Measurements from ENCODE around the gene FANK1.

FANK1 gene

GRCh38 chr10:126045861-126046260 lies 149.5 kb downstream of the FANK1 start:
- TF ChIP-seq MAX (IDR thresholded peaks at IDR 0.05) (no peak), EGR1 (IDR thresholded peaks at IDR 0.05) (no peak), EP300 (IDR thresholded peaks at IDR 0.05; ENCODE audit: borderline replicate concordance) (no peak), RAD21 (IDR thresholded peaks at IDR 0.05; ENCODE audit: low read depth) (no peak), TAF1 (IDR thresholded peaks at IDR 0.05; ENCODE audit: low read depth) (no peak)

- TF ChIP-seq CEBPB (IDR thresholded peaks at IDR 0.05) (no peak), TAF1 (IDR thresholded peaks at IDR 0.05; ENCODE audit: low read depth) (no peak), EGR1 (IDR thresholded peaks at IDR 0.05) (no peak), EP300 (IDR thresholded peaks at IDR 0.05; ENCODE audit: borderline replicate concordance) (no peak), RAD21 (IDR thresholded peaks at IDR 0.05; ENCODE audit: low read depth) (no peak)
Measured at GRCh38 chr10:126046831-126047230, 150.5 kb downstream of the FANK1 start.

GRCh38 chr10:126049759-126050700 lies 153.7 kb downstream of the FANK1 start:
- TF ChIP-seq EP300 (IDR thresholded peaks at IDR 0.05; ENCODE audit: borderline replicate concordance) (no peak), FOXM1 (IDR thresholded peaks at IDR 0.05; ENCODE audit: borderline replicate concordance, low read depth) (no peak), YY1 (IDR thresholded peaks at IDR 0.05; ENCODE audit: low read depth) (no peak), ZBTB7A (IDR thresholded peaks at IDR 0.05; ENCODE audit: low read depth) (no peak), TCF12 (IDR thresholded peaks at IDR 0.05; ENCODE audit: low read depth) (no peak), MAX (IDR thresholded peaks at IDR 0.05) (no peak), USF1 (IDR thresholded peaks at IDR 0.05) (no peak), NFIC (IDR thresholded peaks at IDR 0.05) (no peak), CEBPB (IDR thresholded peaks at IDR 0.05) (no peak), TEAD4 (IDR thresholded peaks at IDR 0.05) (no peak), EGR1 (IDR thresholded peaks at IDR 0.05) (no peak)

- TF ChIP-seq ZBTB7A (IDR thresholded peaks at IDR 0.05; ENCODE audit: low read depth), result no peak
- no peak for TF ChIP-seq YY1 (IDR thresholded peaks at IDR 0.05; ENCODE audit: low read depth)
- TF ChIP-seq MAX (IDR thresholded peaks at IDR 0.05), result no peak
- TF ChIP-seq REST (IDR thresholded peaks at IDR 0.05; ENCODE audit: low read depth), result no peak
- TF ChIP-seq CREB1 (IDR thresholded peaks at IDR 0.05; ENCODE audit: low read depth), result no peak
Measured at GRCh38 chr10:126052171-126052570, 155.8 kb downstream of the FANK1 start.

GRCh38 chr10:126054191-126054590 lies 157.8 kb downstream of the FANK1 start:
- no peak for TF ChIP-seq ZBTB7A (IDR thresholded peaks at IDR 0.05; ENCODE audit: low read depth)
- TF ChIP-seq CEBPB (IDR thresholded peaks at IDR 0.05), result no peak
- no peak for TF ChIP-seq EGR1 (IDR thresholded peaks at IDR 0.05)
- no peak for TF ChIP-seq RAD21 (IDR thresholded peaks at IDR 0.05; ENCODE audit: low read depth)
- no peak for TF ChIP-seq YY1 (IDR thresholded peaks at IDR 0.05; ENCODE audit: low read depth)
- no peak for TF ChIP-seq USF1 (IDR thresholded peaks at IDR 0.05)
- no peak for TF ChIP-seq TCF12 (IDR thresholded peaks at IDR 0.05; ENCODE audit: low read depth)
- TF ChIP-seq NFIC (IDR thresholded peaks at IDR 0.05), result no peak
- no peak for TF ChIP-seq MAX (IDR thresholded peaks at IDR 0.05)
- TF ChIP-seq CREB1 (IDR thresholded peaks at IDR 0.05; ENCODE audit: low read depth), result no peak
- no peak for TF ChIP-seq TEAD4 (IDR thresholded peaks at IDR 0.05)
- no peak for TF ChIP-seq EP300 (IDR thresholded peaks at IDR 0.05; ENCODE audit: borderline replicate concordance)
- TF ChIP-seq TAF1 (IDR thresholded peaks at IDR 0.05; ENCODE audit: low read depth), result no peak
- TF ChIP-seq REST (IDR thresholded peaks at IDR 0.05; ENCODE audit: low read depth), result no peak
- no peak for TF ChIP-seq FOXM1 (IDR thresholded peaks at IDR 0.05; ENCODE audit: borderline replicate concordance, low read depth)

Measured in Ishikawa (cell line).